Calu3 (cell line): Measurements from ENCODE around the gene FAM135A. TPM values are rescaled to one million over a fixed set of nuclear protein-coding genes. Genes with fewer than 3 reads are reported as not detected.
"Not testable (repeated sequence)": the region's sequence is repeated elsewhere in the genome, so short reads cannot be mapped to it uniquely, and the experiment has no call there.

Source experiments
- BruUV-seq: library from RNA; stranded (reverse); fragments of 400-500 nt; replicated peaks from 2 replicates; lab custom pipeline; 2021; lab: Mats Ljungman, UMichigan
- CTCF ChIA-PET: fragments of 300-600 bp; sonication (Branson Sonifier 250); formaldehyde crosslinking; loops from one replicate; lab custom pipeline; 2022; ENCODE audit warnings: antibody characterized with exemption; lab: Charles Lee
- DNase-seq: peaks from one replicate; pipeline ENCODE4 v3.0.0; 2022
- H3K27ac Mint-ChIP-seq: one replicate; pipeline ENCODE4 v1.8.0; 2022; ENCODE audit warnings: mixed read lengths; ENCODE audit not compliant: unreplicated experiment
- H3K27me3 Mint-ChIP-seq: one replicate; pipeline ENCODE4 v1.8.0; 2022; ENCODE audit warnings: mixed read lengths; ENCODE audit not compliant: unreplicated experiment
- H3K36me3 Mint-ChIP-seq: one replicate; pipeline ENCODE4 v1.8.0; 2022; ENCODE audit warnings: mild to moderate bottlenecking, moderate library complexity, mixed read lengths; ENCODE audit not compliant: insufficient read depth, unreplicated experiment
- H3K4me1 Mint-ChIP-seq: one replicate; pipeline ENCODE4 v1.8.0; 2022; ENCODE audit warnings: mild to moderate bottlenecking, low read depth, mixed read lengths; ENCODE audit not compliant: unreplicated experiment
- H3K4me3 Mint-ChIP-seq: one replicate; pipeline ENCODE4 v1.8.0; 2022; ENCODE audit warnings: mild to moderate bottlenecking, low read depth, moderate library complexity, mixed read lengths; ENCODE audit not compliant: unreplicated experiment
- H3K9me3 Mint-ChIP-seq: one replicate; pipeline ENCODE4 v1.8.0; 2022; ENCODE audit warnings: low read depth, mixed read lengths; ENCODE audit not compliant: unreplicated experiment
- intact Hi-C: fragments of 100-400 bp; cut with micrococcal nuclease; formaldehyde crosslinking; loops from one replicate; pipeline ENCODE4 v1.10.0; 2022; ENCODE audit not compliant: unreplicated experiment
- total RNA-seq: library from RNA; stranded (reverse); gene quantifications from 2 replicates; pipeline ENCODE4 v1.2.3, GENCODE V29; 2022
- TF ChIP-seq, protein P1 (sequence below): fragments of 200-600 bp; IDR thresholded peaks from one replicate; pipeline ENCODE4 v1.8.0; 2022; ENCODE audit warnings: antibody characterized with exemption; ENCODE audit not compliant: unreplicated experiment

FAM135A gene
- total RNA-seq, 1 experiment from 2014 or later, result 89.2 TPM

DNA sequence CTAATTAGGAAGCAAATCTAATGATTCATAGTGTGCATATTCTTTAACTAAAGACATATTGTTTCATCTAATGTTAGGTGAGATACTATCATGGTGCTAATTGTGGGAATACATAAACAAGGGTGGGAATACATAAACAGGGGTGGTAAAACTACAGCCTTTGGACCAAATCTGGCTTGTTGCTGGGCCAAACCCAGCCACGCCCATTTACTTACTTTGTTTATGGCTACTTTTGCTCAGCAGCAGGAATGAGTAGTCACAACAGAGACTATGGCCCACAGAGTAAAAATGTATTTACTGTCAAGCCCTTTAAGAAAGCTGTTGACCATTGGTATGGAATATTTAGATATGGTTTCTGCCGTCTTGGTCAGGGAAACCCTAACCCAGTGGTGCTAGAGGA lies 31.7 kb downstream of the FAM135A start:
- Mint-ChIP-seq H3K36me3 (peaks cover 35% of the 10 kb centered on the region), H3K9me3 (peaks cover 3% of the 10 kb centered on the region), H3K4me1 (peaks cover 3% of the 10 kb centered on the region), H3K4me3 (no peak overlapping the region), H3K27ac (no peak overlapping the region), H3K27me3 (no peaks in the 10 kb centered on the region)
- no TSS peak for BruUV-seq
- DNase-seq, result no peak
- intact Hi-C loops, result no loop called here
- CTCF ChIA-PET, result no interaction called here
- TF ChIP-seq, protein P1, sequence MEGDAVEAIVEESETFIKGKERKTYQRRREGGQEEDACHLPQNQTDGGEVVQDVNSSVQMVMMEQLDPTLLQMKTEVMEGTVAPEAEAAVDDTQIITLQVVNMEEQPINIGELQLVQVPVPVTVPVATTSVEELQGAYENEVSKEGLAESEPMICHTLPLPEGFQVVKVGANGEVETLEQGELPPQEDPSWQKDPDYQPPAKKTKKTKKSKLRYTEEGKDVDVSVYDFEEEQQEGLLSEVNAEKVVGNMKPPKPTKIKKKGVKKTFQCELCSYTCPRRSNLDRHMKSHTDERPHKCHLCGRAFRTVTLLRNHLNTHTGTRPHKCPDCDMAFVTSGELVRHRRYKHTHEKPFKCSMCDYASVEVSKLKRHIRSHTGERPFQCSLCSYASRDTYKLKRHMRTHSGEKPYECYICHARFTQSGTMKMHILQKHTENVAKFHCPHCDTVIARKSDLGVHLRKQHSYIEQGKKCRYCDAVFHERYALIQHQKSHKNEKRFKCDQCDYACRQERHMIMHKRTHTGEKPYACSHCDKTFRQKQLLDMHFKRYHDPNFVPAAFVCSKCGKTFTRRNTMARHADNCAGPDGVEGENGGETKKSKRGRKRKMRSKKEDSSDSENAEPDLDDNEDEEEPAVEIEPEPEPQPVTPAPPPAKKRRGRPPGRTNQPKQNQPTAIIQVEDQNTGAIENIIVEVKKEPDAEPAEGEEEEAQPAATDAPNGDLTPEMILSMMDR, result no peak

DNA sequence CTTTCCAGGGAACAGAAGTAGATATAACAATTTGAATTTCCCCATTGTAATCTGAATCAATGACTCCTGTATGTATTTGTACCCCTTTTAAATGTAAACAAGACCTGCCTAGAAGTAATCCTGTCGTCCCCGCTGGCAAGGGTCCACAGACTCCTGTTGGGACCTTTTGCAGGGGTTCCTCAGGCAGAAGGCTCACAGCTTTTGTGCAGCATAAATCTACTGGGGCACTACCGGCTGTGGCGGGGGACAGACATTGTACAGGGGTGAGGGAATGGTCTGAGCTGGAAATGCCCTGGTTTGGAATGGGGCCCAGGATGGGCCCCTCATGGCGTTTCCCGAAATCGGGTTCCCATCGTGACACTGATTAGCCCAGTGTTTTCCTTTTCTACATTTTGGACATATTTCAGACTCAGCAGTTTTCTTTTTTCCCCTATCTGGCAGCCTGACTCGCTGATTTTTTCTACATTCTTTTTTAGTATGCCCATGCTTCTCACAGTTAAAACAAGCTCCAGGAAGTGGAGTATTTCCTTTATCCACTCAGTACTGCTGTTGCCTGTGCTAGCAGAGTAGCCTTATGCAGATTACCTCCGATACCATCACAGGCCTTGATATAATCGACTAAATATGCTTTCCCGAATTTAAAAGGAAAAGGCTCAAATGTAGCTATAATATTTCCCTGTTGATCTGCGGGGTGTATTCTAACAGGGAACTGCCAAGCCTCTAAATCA lies 34.2 kb downstream of the FAM135A start:
- H3K4me3 Mint-ChIP-seq, intact Hi-C loops, H3K9me3 Mint-ChIP-seq, CTCF ChIA-PET, BruUV-seq, H3K4me1 Mint-ChIP-seq, H3K27me3 Mint-ChIP-seq, DNase-seq: not testable (repeated sequence)
- peaks cover 36% of the 10 kb centered on the region for H3K36me3 Mint-ChIP-seq
- H3K27ac Mint-ChIP-seq, result peak overlapping the region; percentile 13

DNA sequence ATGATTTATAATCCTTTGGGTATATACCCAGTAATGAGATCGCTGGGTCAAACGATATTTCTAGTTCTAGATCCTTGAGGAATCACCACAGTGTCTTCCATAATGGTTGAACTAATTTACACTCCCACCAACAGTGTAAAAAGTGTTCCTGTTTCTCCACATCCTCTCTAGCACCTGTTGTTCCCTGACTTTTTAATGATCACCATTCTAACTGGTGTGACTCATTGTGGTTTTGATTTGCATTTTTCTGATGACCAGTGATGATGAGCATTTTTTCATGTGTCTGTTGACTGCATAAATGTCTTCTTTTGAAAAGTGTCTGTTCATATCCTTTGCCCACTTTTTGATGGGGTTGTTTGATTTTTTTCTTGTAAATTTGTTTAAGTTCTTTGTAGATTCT lies 40.6 kb downstream of the FAM135A start:
- H3K4me1 Mint-ChIP-seq, result peaks cover 41% of the 10 kb centered on the region
- intact Hi-C loops, CTCF ChIA-PET, H3K4me3 Mint-ChIP-seq, DNase-seq, H3K9me3 Mint-ChIP-seq, BruUV-seq, H3K27me3 Mint-ChIP-seq: not testable (repeated sequence)
- H3K36me3 Mint-ChIP-seq, result peaks cover 18% of the 10 kb centered on the region
- H3K27ac Mint-ChIP-seq, result peak overlapping the region; percentile 52

DNA sequence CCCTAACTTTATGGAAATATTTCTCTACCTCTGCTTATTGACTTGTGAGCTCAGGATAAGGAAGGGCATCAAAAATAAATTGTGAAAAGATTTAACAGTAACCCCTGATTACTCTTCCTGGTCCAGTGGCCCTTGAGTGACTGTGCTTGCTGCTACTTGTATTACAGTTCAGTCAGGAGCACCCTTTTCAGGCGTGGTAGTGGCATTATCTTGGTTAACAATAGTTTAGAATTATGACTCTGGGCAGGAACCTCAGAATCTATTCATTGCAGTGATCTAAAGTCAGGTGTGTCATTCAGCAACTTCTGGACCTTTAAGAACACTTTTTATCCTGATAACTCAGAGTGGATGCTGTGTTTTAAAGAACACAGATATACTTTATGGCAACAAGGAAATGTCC lies 43.4 kb downstream of the FAM135A start:
- H3K36me3 Mint-ChIP-seq, result peaks cover 12% of the 10 kb centered on the region
- CTCF ChIA-PET, result no interaction called here

DNA sequence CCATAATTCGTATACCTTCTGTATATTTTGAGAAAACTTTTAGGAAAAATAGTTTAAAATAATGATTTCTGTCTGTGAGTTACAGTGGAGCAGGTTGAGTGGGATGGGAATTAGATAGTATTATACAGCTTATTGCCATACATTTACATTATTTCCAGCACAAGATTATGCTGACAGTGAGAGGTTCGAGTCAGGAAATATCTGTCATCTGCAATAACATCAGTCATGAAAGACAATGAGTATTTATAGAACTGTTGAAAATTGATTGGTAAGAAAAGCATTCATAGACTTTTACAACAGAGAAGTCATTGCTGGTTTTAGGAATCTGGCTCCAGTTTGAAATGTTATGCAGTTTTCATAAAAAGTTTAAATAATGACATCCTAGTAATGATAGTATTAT lies 45.9 kb downstream of the FAM135A start:
- TF ChIP-seq, protein P1, result no peak
- no peak for DNase-seq
- peak overlapping the region; percentile 47 for H3K27ac Mint-ChIP-seq
- intact Hi-C loops, result no loop called here
- H3K9me3 Mint-ChIP-seq, result peaks cover 6% of the 10 kb centered on the region
- no peak overlapping the region for H3K4me3 Mint-ChIP-seq
- CTCF ChIA-PET, result no interaction called here
- no peaks in the 10 kb centered on the region for H3K27me3 Mint-ChIP-seq
- no TSS peak for BruUV-seq
- peaks cover 15% of the 10 kb centered on the region for H3K36me3 Mint-ChIP-seq
- peaks cover 39% of the 10 kb centered on the region for H3K4me1 Mint-ChIP-seq

More for the DNA sequence above, 43.4 kb downstream of the FAM135A start:
- no TSS peak for BruUV-seq
- Mint-ChIP-seq H3K4me1 (peaks cover 33% of the 10 kb centered on the region), H3K27ac (peak overlapping the region; percentile 57), H3K27me3 (no peaks in the 10 kb centered on the region), H3K4me3 (no peak overlapping the region), H3K9me3 (peaks cover 3% of the 10 kb centered on the region)
- TF ChIP-seq, protein P1, result no peak
- intact Hi-C loops, result no loop called here
- DNase-seq, result peak; percentile 4

DNA sequence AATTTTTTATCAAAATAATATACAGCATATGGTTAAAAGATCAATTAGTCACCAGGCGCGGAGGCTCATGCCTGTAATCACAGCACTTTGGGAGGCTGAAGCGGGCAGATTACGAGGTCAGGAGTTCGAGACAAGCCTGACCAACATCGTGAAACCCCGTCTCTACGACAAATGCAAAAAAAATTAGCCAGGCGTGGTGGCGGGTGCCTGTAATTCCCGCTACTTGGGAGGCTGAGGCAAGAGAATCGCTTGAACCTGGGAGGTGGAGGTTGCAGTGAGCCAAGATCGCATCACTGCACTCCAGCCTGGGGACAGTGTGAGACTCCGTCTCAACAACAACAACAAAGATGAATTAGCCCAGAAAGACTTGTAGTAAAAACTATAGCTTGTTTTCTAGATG lies 46.4 kb downstream of the FAM135A start:
- DNase-seq, H3K9me3 Mint-ChIP-seq, H3K27me3 Mint-ChIP-seq, H3K4me3 Mint-ChIP-seq, BruUV-seq, intact Hi-C loops, CTCF ChIA-PET, H3K27ac Mint-ChIP-seq: not testable (repeated sequence)
- H3K36me3 Mint-ChIP-seq, result peaks cover 12% of the 10 kb centered on the region
- H3K4me1 Mint-ChIP-seq, result peaks cover 34% of the 10 kb centered on the region
